ENCODE measurements around the gene TRAFD1.

Gene TRAFD1

GRCh38 chr12:112169966-112170365 lies 44.6 kb downstream of the TRAFD1 start:
- in situ Hi-C loops (cut with MboI; ENCODE audit: low pct_unique_long_range_greater_than_20kb, low sequenced_read_pairs) = no loop called here

GRCh38 chr12:112170376-112170775 lies 45.0 kb downstream of the TRAFD1 start:
- in situ Hi-C loops (cut with MboI; ENCODE audit: low pct_unique_long_range_greater_than_20kb, low sequenced_read_pairs) = no loop called here
- DNase-seq = peak; percentile 27

More at GRCh38 chr12:112169966-112170365, 44.6 kb downstream of the TRAFD1 start:
- no peak for DNase-seq

- DNase-seq = no peak
- in situ Hi-C loops (cut with MboI; ENCODE audit: low pct_unique_long_range_greater_than_20kb, low sequenced_read_pairs) = no loop called here
These were observed 45.7 kb downstream of the TRAFD1 start for GRCh38 chr12:112170971-112171596.

GRCh38 chr12:112172556-112173324 lies 47.4 kb downstream of the TRAFD1 start:
- in situ Hi-C loops (cut with MboI; ENCODE audit: low pct_unique_long_range_greater_than_20kb, low sequenced_read_pairs) = no loop called here
- DNase-seq = no peak

GRCh38 chr12:112175361-112176155 lies 50.2 kb downstream of the TRAFD1 start:
- no peak for DNase-seq
- in situ Hi-C loops (cut with MboI; ENCODE audit: low pct_unique_long_range_greater_than_20kb, low sequenced_read_pairs) = no loop called here

- in situ Hi-C loops (cut with MboI; ENCODE audit: low pct_unique_long_range_greater_than_20kb, low sequenced_read_pairs) = no loop called here
- DNase-seq = no peak
These were observed 51.1 kb downstream of the TRAFD1 start for GRCh38 chr12:112176321-112177010.

- in situ Hi-C loops (cut with MboI; ENCODE audit: low pct_unique_long_range_greater_than_20kb, low sequenced_read_pairs) = no loop called here
- no peak for DNase-seq
These were observed 53.4 kb downstream of the TRAFD1 start for GRCh38 chr12:112178796-112179195.

GRCh38 chr12:112179341-112179740 lies 54.0 kb downstream of the TRAFD1 start:
- no peak for DNase-seq
- in situ Hi-C loops (cut with MboI; ENCODE audit: low pct_unique_long_range_greater_than_20kb, low sequenced_read_pairs) = no loop called here

- in situ Hi-C loops (cut with MboI; ENCODE audit: low pct_unique_long_range_greater_than_20kb, low sequenced_read_pairs) = no loop called here
- DNase-seq = no peak
These were observed 54.6 kb downstream of the TRAFD1 start for GRCh38 chr12:112179916-112180315.

GRCh38 chr12:112180422-112180821 lies 55.1 kb downstream of the TRAFD1 start:
- in situ Hi-C loops (cut with MboI; ENCODE audit: low pct_unique_long_range_greater_than_20kb, low sequenced_read_pairs) = no loop called here
- no peak for DNase-seq

- in situ Hi-C loops (cut with MboI; ENCODE audit: low pct_unique_long_range_greater_than_20kb, low sequenced_read_pairs) = no loop called here
- no peak for DNase-seq
These were observed 57.1 kb downstream of the TRAFD1 start for GRCh38 chr12:112182499-112182898.

GRCh38 chr12:112183141-112184021 lies 58.0 kb downstream of the TRAFD1 start:
- DNase-seq = no peak
- in situ Hi-C loops (cut with MboI; ENCODE audit: low pct_unique_long_range_greater_than_20kb, low sequenced_read_pairs) = no loop called here

GRCh38 chr12:112184056-112184887 lies 58.9 kb downstream of the TRAFD1 start:
- in situ Hi-C loops (cut with MboI; ENCODE audit: low pct_unique_long_range_greater_than_20kb, low sequenced_read_pairs) = no loop called here
- no peak for DNase-seq

- no peak for DNase-seq
- in situ Hi-C loops (cut with MboI; ENCODE audit: low pct_unique_long_range_greater_than_20kb, low sequenced_read_pairs) = no loop called here
These were observed 59.9 kb downstream of the TRAFD1 start for GRCh38 chr12:112185093-112185923.

- in situ Hi-C loops (cut with MboI; ENCODE audit: low pct_unique_long_range_greater_than_20kb, low sequenced_read_pairs) = no loop called here
- no peak for DNase-seq
These were observed 62.9 kb downstream of the TRAFD1 start for GRCh38 chr12:112188130-112188830.

- no peak for DNase-seq
- in situ Hi-C loops (cut with MboI; ENCODE audit: low pct_unique_long_range_greater_than_20kb, low sequenced_read_pairs) = no loop called here
These were observed 65.1 kb downstream of the TRAFD1 start for GRCh38 chr12:112190231-112191025.

Measured in KBM-7 (cell line).